Spleen (tissue), 11 donors: ENCODE results near the gene PGBD5. TPM values are rescaled to one million over a fixed set of nuclear protein-coding genes. Genes with fewer than 3 reads are reported as not detected.
A peak's percentile ranks its signal among the peaks of the same experiment; 100 is the strongest.

Experiments used
- DNase-seq: peaks from one replicate; pipeline ENCODE4 v3.0.0-alpha.2; 2020
- H3K27ac ChIP-seq, 8 donors: fragments of 200-600 bp; sonication (generic) in 7 of 8; 1 replicate in 4 of 8; 2 replicates in 4 of 8; pipeline versions ENCODE4 v1.5.0 to v1.8.0; 2016 to 2021; ENCODE audit warnings: inconsistent platforms in 4 of 8, mild to moderate bottlenecking in 4 of 8, moderate library complexity in 1 of 8
- H3K27me3 ChIP-seq, 7 donors: fragments of 200-600 bp; sonication (generic) in 6 of 7; replicated peaks in 1 of 7; 1 replicate in 4 of 7; 2 replicates in 3 of 7; pipeline versions ENCODE4 v1.5.0 to v1.8.0; 2016 to 2021; ENCODE audit warnings: inconsistent platforms in 3 of 7, mild to moderate bottlenecking in 1 of 7
- H3K36me3 ChIP-seq, 6 donors: fragments of 200-600 bp; sonication (generic) in 5 of 6; 1 replicate in 4 of 6; 2 replicates in 2 of 6; pipeline versions ENCODE4 v1.5.0 to v1.8.0; 2016 to 2021; ENCODE audit warnings: inconsistent platforms in 2 of 6
- H3K4me1 ChIP-seq, 6 donors: fragments of 200-600 bp; sonication (generic) in 5 of 6; 1 replicate in 3 of 6; 2 replicates in 3 of 6; pipeline versions ENCODE4 v1.5.0 to v1.8.0; 2016 to 2021; ENCODE audit warnings: inconsistent platforms in 3 of 6
- H3K4me3 ChIP-seq, 8 donors: fragments of 200-600 bp; sonication (generic) in 7 of 8; 1 replicate in 4 of 8; 2 replicates in 4 of 8; pipeline versions ENCODE4 v1.5.0 to v1.8.0; 2016 to 2021; ENCODE audit warnings: inconsistent platforms in 4 of 8, mild to moderate bottlenecking in 4 of 8, moderate library complexity in 2 of 8
- H3K9me3 ChIP-seq, 8 donors: fragments of 200-600 bp; sonication (generic) in 7 of 8; 1 replicate in 4 of 8; 2 replicates in 4 of 8; pipeline versions ENCODE4 v1.5.0 to v1.8.0; 2016 to 2021; ENCODE audit warnings: inconsistent platforms in 4 of 8
- CTCF ChIP-seq, 11 experiments: fragments of 200-600 bp in 7 of 11; fragments of 450-650 bp in 4 of 11; sonication (generic) in 4 of 11; IDR thresholded peaks in 8 of 11; conservative IDR thresholded peaks in 3 of 11; 1 replicate in 7 of 11; 2 replicates in 4 of 11; pipeline versions ENCODE4 v1.4.0 to v1.8.0; 2016 to 2021; ENCODE audit warnings: antibody characterized with exemption in 11 of 11, inconsistent platforms in 4 of 11, mild to moderate bottlenecking in 1 of 11
- POLR2A ChIP-seq, 3 donors: fragments of 450-650 bp; IDR thresholded peaks; one replicate each; pipeline ENCODE4 v1.5.1; 2017; ENCODE audit warnings: antibody characterized with exemption in 3 of 3, mild to moderate bottlenecking in 1 of 3
- POLR2AphosphoS5 ChIP-seq, 3 donors: sonication (generic); formaldehyde crosslinking; IDR thresholded peaks; one replicate each; pipeline ENCODE4 v1.5.1; 2017; ENCODE audit warnings: antibody characterized with exemption in 3 of 3
- WGBS, 5 donors: extraction: QIAGEN DNeasy Blood & Tissue Kit in 3 of 5; methylation state at CpG; one replicate each; pipeline versions ENCODE4 v1.1.5 to v1.1.7; 2013 to 2018; 5-methylcytosine and 5-hydroxymethylcytosine counted together
- intact Hi-C: fragments of 100-400 bp; cut with DNase I; formaldehyde crosslinking; loops from one replicate; pipeline ENCODE4 v1.15.0; 2023; ENCODE audit warnings: low total_unique reads
- polyA plus RNA-seq, 3 donors: library from polyadenylated mRNA; stranded (reverse); fragments of 200-250 nt; gene quantifications; one replicate each; pipeline ENCODE4 v1.2.1, GENCODE V29; 2013
- total RNA-seq, 7 donors: library from RNA; depleted of rRNA in 3 of 7; stranded (reverse); fragments of >200 nt in 3 of 7; fragmentation: NEBNext Ultra II Directional in 4 of 7; extraction: Animal tissue kit (Norgen Biotek cat#: 25700) in 4 of 7; gene quantifications; one replicate each; pipeline versions ENCODE4 v1.1.0 to v1.2.1, GENCODE V29; 2016 to 2021
- donor health status: healthy with polysubstance abuse.
- donor health status: DM: no; HTN: no; CAD: no; lungs with moderate emphysema.
- donor health status: DM: no; HTN: no; CAD: no.
- donor health status: Bipolar disorder and iron deficiency.
- donor health status: healthy.
- donor health status: DM: no; HTN: no; CAD: no.
- donor health status: DM: yes; HTN: yes; CAD: no.

PGBD5 gene
- total and polyA plus RNA-seq, 10 donors = 0.07 to 6.7 (median 3.0) TPM

GRCh38 chr1:230429067-230429735 is 3.1 kb upstream of the PGBD5 start:
- H3K4me1 ChIP-seq = peaks cover 0 to 23% (median 16%) of the 10 kb centered on the region in 6 donors
- H3K36me3 ChIP-seq = no peaks in the 10 kb centered on the region
- H3K27me3 ChIP-seq = peaks cover 0 to 89% (median 33%) of the 10 kb centered on the region in 7 donors
- no peak overlapping the region for H3K27ac ChIP-seq
- intact Hi-C loops = no loop called here
- TF ChIP-seq POLR2AphosphoS5 (IDR thresholded peaks at IDR 0.05) (no peak), POLR2A (IDR thresholded peaks at IDR 0.05) (no peak), CTCF (IDR thresholded peaks at IDR 0.05 in 8 of 11, conservative IDR thresholded peaks at IDR 0.05 in 3 of 11) (no peak)
- WGBS, 5 donors = 66 to 79% (median 70%) methylated on average over 2 of the region's 2 CpGs
- DNase-seq = no peak
- peaks cover 0 to 3% (median 0%) of the 10 kb centered on the region in 8 donors for H3K9me3 ChIP-seq
- H3K4me3 ChIP-seq = no peak overlapping the region

GRCh38 chr1:230427981-230428380 is 1.8 kb upstream of the PGBD5 start:
- intact Hi-C loops = no loop called here

GRCh38 chr1:230427094-230427876 is 1.2 kb upstream of the PGBD5 start:
- peaks cover 0 to 3% (median 0%) of the 10 kb centered on the region in 8 donors for H3K9me3 ChIP-seq
- peak overlapping the region in 4 of 8 donors; percentile 64 to 79 (median 66) for H3K4me3 ChIP-seq
- WGBS, 5 donors = 52 to 56% (median 54%) methylated on average over 11 of the region's 11 CpGs
- peaks cover 0 to 91% (median 44%) of the 10 kb centered on the region in 7 donors for H3K27me3 ChIP-seq
- peaks cover 0 to 23% (median 16%) of the 10 kb centered on the region in 6 donors for H3K4me1 ChIP-seq
- no peak for TF ChIP-seq POLR2A (IDR thresholded peaks at IDR 0.05)
- no peak for TF ChIP-seq CTCF (IDR thresholded peaks at IDR 0.05 in 8 of 11, conservative IDR thresholded peaks at IDR 0.05 in 3 of 11)
- TF ChIP-seq POLR2AphosphoS5 (IDR thresholded peaks at IDR 0.05) = no peak
- intact Hi-C loops = no loop called here
- no peak overlapping the region for H3K27ac ChIP-seq
- no peak for DNase-seq
- no peaks in the 10 kb centered on the region for H3K36me3 ChIP-seq

More at GRCh38 chr1:230427981-230428380, 1.8 kb upstream of the PGBD5 start:
- peaks cover 0 to 23% (median 16%) of the 10 kb centered on the region in 6 donors for H3K4me1 ChIP-seq
- no peak overlapping the region for H3K4me3 ChIP-seq
- 13 to 20% (median 19%) methylated on average over 3 of the region's 3 CpGs for WGBS, 5 donors
- TF ChIP-seq CTCF (IDR thresholded peaks at IDR 0.05 in 8 of 11, conservative IDR thresholded peaks at IDR 0.05 in 3 of 11) (no peak), POLR2A (IDR thresholded peaks at IDR 0.05) (no peak), POLR2AphosphoS5 (IDR thresholded peaks at IDR 0.05) (no peak)
- H3K27ac ChIP-seq = no peak overlapping the region
- peaks cover 0 to 91% (median 44%) of the 10 kb centered on the region in 7 donors for H3K27me3 ChIP-seq
- no peak for DNase-seq
- peaks cover 0 to 3% (median 0%) of the 10 kb centered on the region in 8 donors for H3K9me3 ChIP-seq
- H3K36me3 ChIP-seq = no peaks in the 10 kb centered on the region
